Stimulated activated naive B cell treated with anti-CD40 and anti-IgM and Interleukin-4, amounts not matched to agents 10 μg/mL and 1 μg/mL and 100 μg/mL, for 72 hours (primary cell): ENCODE measurements around the gene ADAMTS10.
A peak's percentile ranks its signal among the peaks of the same experiment; 100 is the strongest.

ENCODE experiments used
- ATAC-seq, 2 donors: fragments of 150-1000 bp; cut with Tn5 transposase; replicated peaks; 2 replicates each; pipeline ENCODE4 v1.10.0; 2021; ENCODE audit warnings: moderate library complexity in 1 of 2
- DNase-seq: peaks from one replicate; pipeline ENCODE4 v3.0.0; 2021
- H3K27ac Mint-ChIP-seq: one replicate; pipeline ENCODE4 v1.8.0; 2022; ENCODE audit warnings: mild to moderate bottlenecking, mixed read lengths
- H3K27me3 Mint-ChIP-seq, 2 donors: one replicate each; pipeline ENCODE4 v1.8.0; 2022; ENCODE audit warnings: mixed read lengths in 2 of 2
- H3K36me3 Mint-ChIP-seq, 2 donors: one replicate each; pipeline ENCODE4 v1.8.0; 2022; ENCODE audit warnings: mixed read lengths in 2 of 2, mild to moderate bottlenecking in 1 of 2
- H3K4me1 Mint-ChIP-seq, 2 donors: one replicate each; pipeline ENCODE4 v1.8.0; 2022; ENCODE audit warnings: mixed read lengths in 2 of 2, mild to moderate bottlenecking in 1 of 2
- H3K4me3 Mint-ChIP-seq, 2 donors: one replicate each; pipeline ENCODE4 v1.8.0; 2022; ENCODE audit warnings: mild to moderate bottlenecking in 2 of 2, mixed read lengths in 2 of 2, moderate library complexity in 1 of 2
- H3K9me3 Mint-ChIP-seq, 2 donors: one replicate each; pipeline ENCODE4 v1.8.0; 2022; ENCODE audit warnings: mixed read lengths in 2 of 2, mild to moderate bottlenecking in 1 of 2

The ADAMTS10 gene

DNA sequence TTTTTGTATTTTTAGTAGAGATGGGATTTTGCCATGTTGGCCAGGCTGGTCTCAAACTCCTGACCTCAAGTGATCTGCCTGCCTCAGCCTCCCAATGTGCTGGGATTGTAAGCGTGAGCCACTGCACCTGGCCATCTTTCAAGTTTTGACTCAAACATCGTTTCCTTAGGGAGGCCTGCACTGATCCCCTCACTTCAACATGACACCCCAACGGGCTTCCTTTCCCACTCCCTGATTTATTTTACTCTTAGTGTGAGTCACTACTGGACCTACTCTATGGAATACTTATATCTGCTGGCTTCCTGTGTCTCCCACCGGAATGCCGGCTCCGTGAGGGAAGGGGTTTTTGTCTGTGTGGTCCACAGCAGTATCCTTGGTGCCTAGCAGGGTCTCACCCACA is 4.5 kb upstream of the ADAMTS10 start:
- DNase-seq (no peak), ATAC-seq (no peak)
- peaks cover 0 to 2% of the 10 kb centered on the region in 2 donors for H3K36me3 Mint-ChIP-seq
- no peak overlapping the region for H3K27ac Mint-ChIP-seq
- H3K27me3 Mint-ChIP-seq, result peaks cover 12 to 47% of the 10 kb centered on the region in 2 donors
- peaks cover 13 to 27% of the 10 kb centered on the region in 2 donors for H3K4me1 Mint-ChIP-seq
- no peaks in the 10 kb centered on the region for H3K9me3 Mint-ChIP-seq
- no peak overlapping the region for H3K4me3 Mint-ChIP-seq

DNA sequence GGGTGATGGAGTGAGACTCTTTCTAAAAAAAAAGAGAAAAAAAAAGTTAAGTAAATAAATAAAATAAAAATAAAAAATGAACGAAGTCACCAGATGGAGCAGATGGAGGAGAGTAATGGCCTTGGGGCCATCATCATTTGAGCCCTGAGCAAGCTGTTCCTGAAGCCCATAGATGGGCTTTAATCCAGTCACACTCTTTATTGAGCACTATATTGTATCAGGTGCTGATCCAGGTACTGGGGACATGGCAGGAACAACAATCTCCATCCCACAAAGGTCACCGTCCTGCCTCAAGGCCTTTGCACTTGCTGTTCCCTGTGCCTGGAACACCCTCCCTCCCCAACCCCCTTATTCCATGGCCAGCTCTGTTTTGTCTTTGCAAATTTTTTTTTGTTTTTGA is 3.9 kb upstream of the ADAMTS10 start:
- Mint-ChIP-seq H3K27ac (no peak overlapping the region), H3K4me3 (no peak overlapping the region), H3K4me1 (peaks cover 18 to 33% of the 10 kb centered on the region in 2 donors), H3K9me3 (no peaks in the 10 kb centered on the region), H3K36me3 (peaks cover 0 to 2% of the 10 kb centered on the region in 2 donors), H3K27me3 (peaks cover 18 to 50% of the 10 kb centered on the region in 2 donors)
- DNase-seq (no peak), ATAC-seq (no peak)

DNA sequence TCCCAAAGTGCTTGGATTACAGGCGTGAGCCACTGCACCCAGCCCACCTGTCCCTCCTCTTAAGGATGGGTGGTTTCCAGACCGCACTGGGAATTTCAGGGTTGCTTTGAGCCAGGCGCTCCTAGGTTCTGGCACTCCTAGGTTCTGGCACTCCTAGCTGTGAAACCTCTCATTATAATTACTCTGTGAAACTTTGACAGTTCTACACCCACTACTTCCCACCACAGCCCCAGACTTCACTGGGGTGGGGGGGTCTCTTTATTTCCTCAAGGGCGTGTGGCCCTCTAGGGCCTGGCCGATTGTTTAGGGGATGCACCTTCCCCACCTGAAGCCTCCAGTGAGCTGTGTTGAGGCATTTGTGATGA is 2.3 kb upstream of the ADAMTS10 start:
- H3K27ac Mint-ChIP-seq, result no peak overlapping the region
- ATAC-seq, result peak in 1 of 2 donors; percentile 26
- H3K36me3 Mint-ChIP-seq, result peaks cover 0 to 2% of the 10 kb centered on the region in 2 donors
- peaks cover 32 to 67% of the 10 kb centered on the region in 2 donors for H3K27me3 Mint-ChIP-seq
- no peak for DNase-seq
- H3K4me1 Mint-ChIP-seq, result peaks cover 22 to 40% of the 10 kb centered on the region in 2 donors
- no peaks in the 10 kb centered on the region for H3K9me3 Mint-ChIP-seq
- no peak overlapping the region for H3K4me3 Mint-ChIP-seq

DNA sequence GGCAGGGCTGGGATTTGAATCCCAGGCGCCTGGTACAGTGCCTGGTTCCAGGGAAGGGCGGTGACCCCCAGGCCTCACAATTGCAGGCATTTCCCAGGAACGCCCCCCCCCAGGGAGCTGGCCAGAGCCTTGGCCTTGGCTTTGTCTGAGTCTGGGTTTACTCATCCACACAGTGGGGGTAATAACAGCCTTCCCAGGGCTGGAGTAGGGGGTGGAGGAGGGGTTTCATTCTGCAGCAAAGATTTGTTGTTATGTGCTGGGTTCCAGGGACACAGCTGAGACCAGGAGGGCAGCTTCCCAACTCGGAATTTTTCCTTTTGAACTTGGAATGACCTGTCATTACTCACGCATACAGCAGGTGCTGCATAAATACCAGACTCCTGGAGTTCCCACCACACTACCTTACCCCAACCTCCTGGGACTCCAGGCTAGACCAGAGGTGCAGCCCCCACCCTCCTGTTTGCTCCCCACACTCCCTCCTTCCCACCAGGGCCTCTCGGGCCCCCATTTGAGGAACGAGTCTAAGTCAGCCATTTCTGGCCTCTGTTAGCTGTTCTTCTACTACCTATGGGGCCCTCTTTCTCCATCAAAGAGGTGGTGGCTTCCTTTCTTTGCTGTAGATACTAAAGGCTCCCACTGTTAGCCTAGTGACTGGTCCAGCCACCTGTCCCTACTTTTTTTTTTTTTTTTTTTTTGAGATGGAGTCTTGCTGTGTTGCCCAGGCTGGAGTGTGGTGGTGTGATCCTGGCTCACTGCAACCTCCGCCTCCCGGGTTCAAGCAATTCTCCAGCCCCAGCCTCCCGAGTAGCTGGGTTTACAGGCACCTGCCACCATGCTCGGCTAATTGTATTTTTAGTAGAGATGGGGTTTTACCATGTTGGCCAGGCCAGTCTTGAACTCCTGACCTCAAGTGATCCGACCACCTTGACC is 1.6 kb upstream of the ADAMTS10 start:
- H3K9me3 Mint-ChIP-seq, result no peaks in the 10 kb centered on the region
- no peak overlapping the region for H3K4me3 Mint-ChIP-seq
- peaks cover 0 to 2% of the 10 kb centered on the region in 2 donors for H3K36me3 Mint-ChIP-seq
- peak in 1 of 2 donors; percentile 20 for ATAC-seq
- no peak overlapping the region for H3K27ac Mint-ChIP-seq
- peaks cover 22 to 40% of the 10 kb centered on the region in 2 donors for H3K4me1 Mint-ChIP-seq
- H3K27me3 Mint-ChIP-seq, result peaks cover 38 to 68% of the 10 kb centered on the region in 2 donors
- no peak for DNase-seq

DNA sequence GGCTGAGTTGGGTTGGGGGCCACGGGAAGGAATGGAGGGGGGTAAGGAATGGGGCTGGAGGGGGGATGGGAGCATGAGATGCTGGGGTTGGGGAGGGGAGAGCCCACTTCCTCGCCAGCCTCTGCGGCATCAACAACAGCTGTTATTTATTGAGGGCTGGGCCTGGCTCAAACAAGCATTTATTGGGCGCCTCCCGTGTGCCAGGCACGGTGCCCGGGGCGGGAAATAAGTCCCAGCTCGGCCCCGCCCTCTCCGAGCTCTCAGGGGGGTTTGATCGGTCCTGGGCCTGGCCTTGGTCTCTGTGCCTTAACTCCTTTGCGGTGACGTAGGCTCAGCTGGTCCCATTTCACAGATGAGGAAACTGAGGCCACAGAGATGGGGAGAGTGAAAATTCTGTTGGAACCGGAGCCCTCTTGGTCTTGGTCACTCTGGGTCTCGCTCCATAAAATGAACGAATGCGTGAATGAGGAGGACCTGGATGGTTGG is 919 bp upstream of the ADAMTS10 start:
- Mint-ChIP-seq H3K36me3 (peaks cover 0 to 2% of the 10 kb centered on the region in 2 donors), H3K9me3 (no peaks in the 10 kb centered on the region), H3K27ac (no peak overlapping the region), H3K27me3 (peaks cover 43 to 69% of the 10 kb centered on the region in 2 donors), H3K4me3 (peak overlapping the region in 1 of 2 donors; percentile 4), H3K4me1 (peaks cover 22 to 40% of the 10 kb centered on the region in 2 donors)
- no peak for DNase-seq
- ATAC-seq, result no peak

DNA sequence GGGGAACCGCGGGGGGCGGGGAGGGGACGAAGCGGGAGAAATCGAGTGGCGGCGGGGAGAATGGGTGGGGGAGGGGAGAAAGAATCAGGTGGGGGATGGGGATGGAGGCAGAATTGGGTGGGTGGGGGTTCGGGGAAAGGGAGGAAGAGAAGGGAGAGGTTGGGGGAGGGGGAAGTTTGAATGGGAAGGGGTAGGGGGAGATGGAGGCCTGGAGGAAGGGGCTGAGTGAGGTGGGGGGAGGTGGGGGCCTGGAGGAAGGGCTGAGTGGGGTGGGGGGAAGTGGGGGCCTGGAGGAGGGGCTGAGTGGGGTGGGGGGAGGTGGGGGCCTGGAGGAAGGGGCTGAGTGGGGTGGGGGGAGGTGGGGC is 403 bp upstream of the ADAMTS10 start:
- Mint-ChIP-seq H3K4me3 (no peak overlapping the region), H3K27ac (no peak overlapping the region), H3K4me1 (peaks cover 22 to 39% of the 10 kb centered on the region in 2 donors), H3K9me3 (no peaks in the 10 kb centered on the region), H3K27me3 (peaks cover 43 to 65% of the 10 kb centered on the region in 2 donors), H3K36me3 (peaks cover 0 to 2% of the 10 kb centered on the region in 2 donors)
- no peak for DNase-seq
- no peak for ATAC-seq

DNA sequence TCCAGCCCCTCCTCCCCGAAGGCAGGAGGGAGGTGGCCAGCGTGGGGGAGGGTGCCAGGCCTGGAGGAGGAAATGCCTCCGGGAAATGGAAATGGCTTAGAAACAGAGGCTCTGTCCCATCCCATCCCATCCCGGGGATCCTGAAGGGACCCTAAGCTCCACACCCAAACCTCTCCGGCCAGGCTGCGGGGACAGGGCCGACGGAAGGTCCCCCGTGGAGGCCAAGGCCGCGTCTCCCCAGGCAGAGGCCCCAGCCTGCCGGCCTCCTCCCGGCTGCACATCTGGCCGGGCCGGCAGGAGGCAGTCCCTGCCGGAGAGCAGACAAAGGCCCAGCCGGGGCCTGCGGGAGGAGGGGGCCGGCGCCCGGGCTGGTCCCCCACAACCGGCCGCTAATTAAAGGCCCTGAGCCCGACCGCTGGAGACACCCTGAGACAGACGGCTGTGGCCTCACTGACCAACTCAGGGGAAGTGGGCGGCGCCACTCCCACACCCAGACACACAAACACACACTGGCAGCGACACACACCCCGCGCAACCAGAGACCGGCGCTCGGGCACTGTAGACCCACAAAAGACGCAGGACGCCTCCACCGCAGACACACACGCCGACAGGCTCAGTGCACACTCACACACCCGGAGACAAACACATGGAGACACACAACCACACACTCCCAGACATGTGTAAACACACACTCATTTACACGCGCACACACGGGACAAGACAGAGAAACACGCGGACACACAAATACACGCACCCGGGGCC is 1.1 kb downstream of the ADAMTS10 start:
- H3K27ac Mint-ChIP-seq, result peak overlapping the region; percentile 10
- H3K4me3 Mint-ChIP-seq, result peak overlapping the region; percentile 72 to 75
- H3K27me3 Mint-ChIP-seq, result peaks cover 36 to 52% of the 10 kb centered on the region in 2 donors
- DNase-seq (no peak), ATAC-seq (peak; percentile 50 to 55)
- peaks cover 3 to 4% of the 10 kb centered on the region in 2 donors for H3K36me3 Mint-ChIP-seq
- H3K9me3 Mint-ChIP-seq, result peaks cover 0 to 2% of the 10 kb centered on the region in 2 donors
- peaks cover 18 to 29% of the 10 kb centered on the region in 2 donors for H3K4me1 Mint-ChIP-seq

DNA sequence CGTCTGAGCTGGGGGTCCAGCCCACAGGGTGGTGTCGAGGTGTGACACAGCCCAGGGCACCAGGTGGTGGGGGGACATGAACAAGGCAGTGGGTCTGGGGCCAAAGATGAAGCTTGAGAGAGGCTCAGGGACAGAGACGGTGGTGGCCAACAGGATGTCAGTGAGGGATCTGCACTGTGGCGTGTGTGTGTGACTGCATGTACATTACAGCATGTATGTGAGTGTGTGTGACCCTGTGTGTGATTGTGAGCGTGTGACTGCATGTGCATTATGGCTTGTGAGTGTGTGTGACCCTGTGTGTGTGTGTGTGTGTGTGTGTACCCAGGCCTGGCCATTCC is 1.6 kb downstream of the ADAMTS10 start:
- H3K9me3 Mint-ChIP-seq, result peaks cover 0 to 2% of the 10 kb centered on the region in 2 donors
- peaks cover 36 to 52% of the 10 kb centered on the region in 2 donors for H3K27me3 Mint-ChIP-seq
- DNase-seq (no peak), ATAC-seq (no peak)
- H3K27ac Mint-ChIP-seq, result no peak overlapping the region
- H3K36me3 Mint-ChIP-seq, result peaks cover 3 to 4% of the 10 kb centered on the region in 2 donors
- H3K4me1 Mint-ChIP-seq, result peaks cover 18 to 29% of the 10 kb centered on the region in 2 donors
- H3K4me3 Mint-ChIP-seq, result peak overlapping the region; percentile 20 to 36

DNA sequence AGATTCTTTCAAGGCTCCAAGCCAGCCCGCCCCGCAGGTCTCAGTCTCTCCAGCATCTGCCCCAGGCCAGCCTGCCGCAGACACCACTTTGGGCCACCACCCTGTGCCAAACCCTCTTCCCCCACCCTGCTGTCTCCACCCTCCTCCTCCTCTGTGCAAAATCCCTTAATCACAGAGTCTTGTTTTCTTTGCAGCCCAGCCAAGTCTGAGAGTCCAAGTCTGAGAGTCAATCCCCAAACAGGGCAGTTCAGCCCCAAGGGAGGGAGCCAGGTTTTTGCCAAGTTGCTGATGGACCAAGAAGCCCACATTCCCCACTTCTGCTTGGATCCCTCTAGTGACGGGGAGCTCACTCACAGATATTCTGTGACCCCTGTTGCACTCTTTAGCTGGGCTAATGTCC is 3.1 kb downstream of the ADAMTS10 start:
- Mint-ChIP-seq H3K9me3 (peaks cover 0 to 2% of the 10 kb centered on the region in 2 donors), H3K4me3 (no peak overlapping the region), H3K4me1 (peaks cover 15 to 22% of the 10 kb centered on the region in 2 donors), H3K27me3 (peaks cover 36 to 56% of the 10 kb centered on the region in 2 donors), H3K27ac (no peak overlapping the region), H3K36me3 (peaks cover 3 to 4% of the 10 kb centered on the region in 2 donors)
- DNase-seq (no peak), ATAC-seq (no peak)

DNA sequence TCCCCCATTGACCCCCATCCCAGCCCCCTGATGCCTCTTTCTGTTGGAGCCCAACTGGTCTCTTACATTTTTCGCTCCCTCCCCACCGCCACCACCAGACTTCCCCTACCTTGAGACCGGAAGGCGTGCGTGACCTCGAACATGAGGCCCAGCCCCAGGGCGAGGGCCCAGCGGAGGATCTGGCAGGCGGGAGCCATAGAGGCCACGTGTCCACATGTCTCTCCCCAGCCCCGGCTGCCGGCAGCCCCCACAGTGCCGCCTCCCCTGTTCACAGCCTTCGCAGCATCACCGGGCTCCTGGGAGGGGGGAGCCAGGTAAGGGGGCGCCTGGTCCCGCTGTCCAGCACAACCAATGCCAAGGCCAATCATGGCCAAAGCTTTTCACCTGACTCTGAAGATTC is 5.0 kb downstream of the ADAMTS10 start:
- H3K27ac Mint-ChIP-seq, result no peak overlapping the region
- peaks cover 3 to 4% of the 10 kb centered on the region in 2 donors for H3K36me3 Mint-ChIP-seq
- no peak overlapping the region for H3K4me3 Mint-ChIP-seq
- peaks cover 13 to 17% of the 10 kb centered on the region in 2 donors for H3K4me1 Mint-ChIP-seq
- H3K27me3 Mint-ChIP-seq, result peaks cover 39 to 58% of the 10 kb centered on the region in 2 donors
- no peak for DNase-seq
- ATAC-seq, result no peak
- peaks cover 0 to 2% of the 10 kb centered on the region in 2 donors for H3K9me3 Mint-ChIP-seq

DNA sequence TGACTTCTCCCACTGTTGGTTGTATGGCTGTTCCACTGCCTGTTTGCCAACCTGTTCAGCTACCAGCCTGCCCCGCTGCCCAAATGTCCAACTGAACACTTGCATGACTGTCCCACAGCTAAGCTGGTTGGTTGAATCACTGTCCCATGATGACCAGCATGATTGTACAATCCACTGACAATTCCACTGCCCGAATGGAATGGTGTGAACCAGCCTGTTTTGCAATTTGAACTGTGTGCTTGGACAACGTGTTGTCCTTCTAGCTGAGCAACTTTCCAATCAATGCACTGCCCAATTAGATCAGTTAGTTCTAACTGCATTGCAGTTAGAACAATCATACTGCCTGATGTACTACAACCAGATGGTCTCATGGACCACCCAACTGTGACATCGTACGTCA is 8.7 kb downstream of the ADAMTS10 start:
- ATAC-seq, result no peak
- no peak for DNase-seq
- Mint-ChIP-seq H3K4me1 (peaks cover 0 to 1% of the 10 kb centered on the region in 2 donors), H3K36me3 (peaks cover 2 to 3% of the 10 kb centered on the region in 2 donors), H3K9me3 (peaks cover 0 to 4% of the 10 kb centered on the region in 2 donors), H3K27me3 (peaks cover 17 to 36% of the 10 kb centered on the region in 2 donors), H3K4me3 (no peak overlapping the region), H3K27ac (no peak overlapping the region)

DNA sequence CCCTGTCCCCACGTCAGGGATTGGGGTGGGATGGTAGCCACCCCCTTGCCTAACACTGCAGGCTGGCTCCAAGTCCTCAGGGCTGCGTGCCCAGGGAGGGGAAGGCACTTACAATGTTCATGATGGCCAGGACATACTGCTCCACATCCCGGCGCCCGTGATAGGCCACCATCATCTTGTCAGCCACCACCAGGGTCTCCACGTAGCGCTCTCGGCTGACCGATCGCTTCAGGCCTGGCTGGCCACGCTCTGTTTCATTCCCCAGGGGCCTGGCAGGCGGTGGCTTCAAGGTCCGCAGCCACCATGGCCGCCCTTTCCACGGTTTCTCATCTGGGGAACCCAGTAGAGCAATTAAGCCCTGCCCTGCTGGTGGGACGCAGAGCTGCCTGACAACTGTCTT is 9.7 kb downstream of the ADAMTS10 start:
- peaks cover 0 to 1% of the 10 kb centered on the region in 2 donors for H3K4me1 Mint-ChIP-seq
- H3K27ac Mint-ChIP-seq, result no peak overlapping the region
- H3K27me3 Mint-ChIP-seq, result peaks cover 19 to 36% of the 10 kb centered on the region in 2 donors
- ATAC-seq (no peak), DNase-seq (no peak)
- peaks cover 0 to 4% of the 10 kb centered on the region in 2 donors for H3K9me3 Mint-ChIP-seq
- peaks cover 2 to 3% of the 10 kb centered on the region in 2 donors for H3K36me3 Mint-ChIP-seq
- H3K4me3 Mint-ChIP-seq, result no peak overlapping the region

DNA sequence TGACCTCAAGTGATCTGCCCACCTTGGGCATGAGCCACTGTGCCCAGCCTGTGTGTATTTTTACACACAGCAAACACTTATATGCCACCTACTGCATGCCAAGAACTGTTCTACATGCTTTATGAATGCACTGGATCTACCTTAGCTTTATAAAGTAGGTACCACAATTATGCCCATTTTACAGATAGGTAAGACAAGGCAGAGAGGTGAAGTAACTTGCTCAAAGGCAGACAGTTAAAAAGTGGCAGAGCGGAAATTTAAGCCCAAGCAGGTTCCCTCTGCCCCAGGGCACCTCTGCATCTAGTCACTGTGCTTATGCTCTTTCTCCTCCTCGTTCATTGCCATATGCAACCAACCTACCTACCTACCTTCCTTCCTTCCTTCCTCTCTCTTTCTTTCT is 10.5 kb downstream of the ADAMTS10 start:
- Mint-ChIP-seq H3K36me3 (peaks cover 3 to 4% of the 10 kb centered on the region in 2 donors), H3K27me3 (peaks cover 24 to 43% of the 10 kb centered on the region in 2 donors), H3K9me3 (peaks cover 0 to 4% of the 10 kb centered on the region in 2 donors), H3K27ac (no peak overlapping the region), H3K4me1 (peaks cover 0 to 1% of the 10 kb centered on the region in 2 donors), H3K4me3 (no peak overlapping the region)
- ATAC-seq, result no peak
- no peak for DNase-seq

DNA sequence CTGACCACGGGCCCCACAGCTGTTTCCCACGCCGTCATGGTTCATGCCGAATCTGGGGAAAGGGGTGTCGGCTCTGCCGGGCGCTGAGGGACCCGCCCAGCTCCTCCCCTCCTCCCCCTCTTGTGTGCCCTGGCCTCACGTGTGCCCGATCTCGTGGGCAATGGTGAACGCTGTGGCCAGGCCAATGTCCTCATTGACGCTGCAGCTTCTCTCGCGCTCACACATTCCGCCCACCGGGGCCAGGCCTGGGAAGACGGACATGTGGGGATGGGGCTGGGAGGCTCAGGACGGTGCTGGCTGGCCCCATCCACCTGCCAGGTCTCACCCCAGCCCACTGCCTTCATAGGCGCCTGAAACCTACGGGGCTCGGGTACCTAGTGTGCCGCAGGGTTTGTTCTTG is 14.3 kb downstream of the ADAMTS10 start:
- DNase-seq, result no peak
- no peak for ATAC-seq
- Mint-ChIP-seq H3K9me3 (peaks cover 12 to 23% of the 10 kb centered on the region in 2 donors), H3K4me3 (no peak overlapping the region), H3K27ac (no peak overlapping the region), H3K27me3 (peaks cover 55 to 64% of the 10 kb centered on the region in 2 donors), H3K4me1 (peaks cover 14 to 17% of the 10 kb centered on the region in 2 donors), H3K36me3 (peaks cover 8 to 10% of the 10 kb centered on the region in 2 donors)
